ENCODE measurements around the gene DLG2. TPM values are rescaled to one million over a fixed set of nuclear protein-coding genes. Genes with fewer than 3 reads are reported as not detected.

Gene DLG2
- total and polyA plus RNA-seq, 9 of the 15 experiments (the other 6 are each of a cell fraction or from before 2014, with no cell fraction given), result 0.52 to 1.6 (median 0.95) TPM

DNA sequence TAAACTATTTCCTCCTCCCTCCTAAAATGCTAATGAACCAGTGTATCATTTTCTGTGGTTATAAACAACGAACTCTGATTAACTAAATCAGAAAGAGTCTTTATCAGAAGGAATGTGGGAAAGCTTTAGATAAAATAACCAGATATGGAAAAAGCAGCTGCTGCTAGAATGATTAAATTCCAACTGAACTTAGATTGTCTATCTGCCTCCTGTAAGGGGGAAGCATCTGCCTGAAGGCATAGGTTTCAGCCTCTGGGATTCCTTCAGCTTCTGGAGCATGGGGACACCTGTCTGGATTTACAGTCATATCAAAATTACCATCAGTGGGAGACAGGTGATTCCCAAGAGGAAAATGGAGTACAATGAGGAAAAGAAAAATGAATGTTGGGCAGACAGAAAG lies 1245.5 kb downstream of the DLG2 start (continued):
- TF ChIP-seq, protein P1, sequence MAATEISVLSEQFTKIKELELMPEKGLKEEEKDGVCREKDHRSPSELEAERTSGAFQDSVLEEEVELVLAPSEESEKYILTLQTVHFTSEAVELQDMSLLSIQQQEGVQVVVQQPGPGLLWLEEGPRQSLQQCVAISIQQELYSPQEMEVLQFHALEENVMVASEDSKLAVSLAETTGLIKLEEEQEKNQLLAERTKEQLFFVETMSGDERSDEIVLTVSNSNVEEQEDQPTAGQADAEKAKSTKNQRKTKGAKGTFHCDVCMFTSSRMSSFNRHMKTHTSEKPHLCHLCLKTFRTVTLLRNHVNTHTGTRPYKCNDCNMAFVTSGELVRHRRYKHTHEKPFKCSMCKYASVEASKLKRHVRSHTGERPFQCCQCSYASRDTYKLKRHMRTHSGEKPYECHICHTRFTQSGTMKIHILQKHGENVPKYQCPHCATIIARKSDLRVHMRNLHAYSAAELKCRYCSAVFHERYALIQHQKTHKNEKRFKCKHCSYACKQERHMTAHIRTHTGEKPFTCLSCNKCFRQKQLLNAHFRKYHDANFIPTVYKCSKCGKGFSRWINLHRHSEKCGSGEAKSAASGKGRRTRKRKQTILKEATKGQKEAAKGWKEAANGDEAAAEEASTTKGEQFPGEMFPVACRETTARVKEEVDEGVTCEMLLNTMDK (IDR thresholded peaks at IDR 0.05; ENCODE audit: borderline replicate concordance, insufficient read depth, low read depth, low read length, poor library complexity, severe bottlenecking), result no peak
- TF ChIP-seq, protein P2, sequence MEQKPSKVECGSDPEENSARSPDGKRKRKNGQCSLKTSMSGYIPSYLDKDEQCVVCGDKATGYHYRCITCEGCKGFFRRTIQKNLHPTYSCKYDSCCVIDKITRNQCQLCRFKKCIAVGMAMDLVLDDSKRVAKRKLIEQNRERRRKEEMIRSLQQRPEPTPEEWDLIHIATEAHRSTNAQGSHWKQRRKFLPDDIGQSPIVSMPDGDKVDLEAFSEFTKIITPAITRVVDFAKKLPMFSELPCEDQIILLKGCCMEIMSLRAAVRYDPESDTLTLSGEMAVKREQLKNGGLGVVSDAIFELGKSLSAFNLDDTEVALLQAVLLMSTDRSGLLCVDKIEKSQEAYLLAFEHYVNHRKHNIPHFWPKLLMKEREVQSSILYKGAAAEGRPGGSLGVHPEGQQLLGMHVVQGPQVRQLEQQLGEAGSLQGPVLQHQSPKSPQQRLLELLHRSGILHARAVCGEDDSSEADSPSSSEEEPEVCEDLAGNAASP (IDR thresholded peaks at IDR 0.05), result no peak
- no peak for TF ChIP-seq CTBP1 (IDR thresholded peaks at IDR 0.05; ENCODE audit: borderline replicate concordance)

DNA sequence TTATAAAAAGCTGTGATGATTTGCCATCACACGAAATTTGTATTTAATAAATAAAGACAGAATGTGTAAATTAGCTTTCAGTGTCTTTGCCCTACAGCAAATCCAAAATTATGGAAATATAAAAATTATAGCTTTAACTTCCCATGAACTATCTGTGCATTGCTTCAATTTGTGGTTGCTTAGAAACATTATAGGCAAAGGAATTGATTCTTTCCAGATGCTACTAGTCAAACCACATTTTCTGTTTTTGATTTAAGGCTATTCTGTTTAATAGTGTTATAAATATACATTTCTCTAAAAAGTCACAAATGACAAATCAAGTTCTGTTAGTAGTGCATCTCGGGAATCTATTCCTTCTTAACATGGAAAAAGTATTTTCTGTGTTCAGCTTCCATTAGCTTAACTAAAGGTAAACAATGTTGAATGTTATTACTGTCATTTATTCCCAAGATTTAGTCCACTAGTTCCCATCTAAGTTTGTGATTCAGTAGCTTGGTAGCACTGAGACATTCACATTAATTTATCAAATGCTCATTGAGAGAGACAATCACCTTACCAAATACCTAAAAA lies 1254.7 kb downstream of the DLG2 start:
- Histone ChIP-seq H3K79me2 (ENCODE audit: control insufficient read depth, insufficient read depth, low read length) (no peaks in the 10 kb centered on the region), H2AFZ (ENCODE audit: low read depth, low read length) (no peak overlapping the region), H3K27ac (ENCODE audit: extremely low read depth, low read depth, low read length) (no peak overlapping the region), H3K4me1 (replicated peaks in 1 of 2; ENCODE audit: control insufficient read depth in 2 of 2, insufficient read depth in 2 of 2, low read length in 2 of 2) (no peaks in the 10 kb centered on the region), H3K9me3 (replicated peaks; ENCODE audit: control insufficient read depth, insufficient read depth, low read depth, low read length) (no peaks in the 10 kb centered on the region), H4K20me1 (replicated peaks; ENCODE audit: control insufficient read depth, insufficient read depth, low read length) (no peaks in the 10 kb centered on the region), H3K9ac (ENCODE audit: insufficient read depth in 1 of 2, low read depth in 2 of 2, low read length in 2 of 2) (no peak overlapping the region), H3K27me3 (ENCODE audit: control insufficient read depth in 2 of 2, insufficient read depth in 2 of 2, low read length in 2 of 2) (no peaks in the 10 kb centered on the region), H3K9me1 (ENCODE audit: control insufficient read depth, insufficient read depth, low read length) (no peaks in the 10 kb centered on the region), H3K36me3 (ENCODE audit: control insufficient read depth, insufficient read depth, low read length) (no peaks in the 10 kb centered on the region), H3K4me3 (no peak overlapping the region), H3K4me2 (ENCODE audit: insufficient read depth, low read length) (no peak overlapping the region)
- WGBS (ENCODE audit: insufficient coverage, low coverage, missing lambda C conversion rate), result 0% methylated on average over 2 of the region's 2 CpGs
- BruUV-seq (replicated peaks), result no TSS peak
- intact Hi-C loops (cut with micrococcal nuclease) (no loop called here), in situ Hi-C loops (cut with MboI) (no loop called here)
- TF ChIP-seq ELF4 (CRISPR knock-in tag; IDR thresholded peaks at IDR 0.05) (no peak), SAFB2 (IDR thresholded peaks at IDR 0.05; ENCODE audit: borderline replicate concordance, low read depth, low read length, severe bottlenecking) (no peak), NFIX (CRISPR knock-in tag; IDR thresholded peaks at IDR 0.05; ENCODE audit: low read depth) (no peak), CBX8 (IDR thresholded peaks at IDR 0.05; ENCODE audit: borderline replicate concordance, extremely low read depth, low read depth, low read length, poor library complexity, severe bottlenecking) (no peak), ZNF766 (CRISPR knock-in tag; conservative IDR thresholded peaks at IDR 0.05) (no peak), CBFA2T2 (conservative IDR thresholded peaks at IDR 0.05) (no peak)
- TF ChIP-seq, protein P3, sequence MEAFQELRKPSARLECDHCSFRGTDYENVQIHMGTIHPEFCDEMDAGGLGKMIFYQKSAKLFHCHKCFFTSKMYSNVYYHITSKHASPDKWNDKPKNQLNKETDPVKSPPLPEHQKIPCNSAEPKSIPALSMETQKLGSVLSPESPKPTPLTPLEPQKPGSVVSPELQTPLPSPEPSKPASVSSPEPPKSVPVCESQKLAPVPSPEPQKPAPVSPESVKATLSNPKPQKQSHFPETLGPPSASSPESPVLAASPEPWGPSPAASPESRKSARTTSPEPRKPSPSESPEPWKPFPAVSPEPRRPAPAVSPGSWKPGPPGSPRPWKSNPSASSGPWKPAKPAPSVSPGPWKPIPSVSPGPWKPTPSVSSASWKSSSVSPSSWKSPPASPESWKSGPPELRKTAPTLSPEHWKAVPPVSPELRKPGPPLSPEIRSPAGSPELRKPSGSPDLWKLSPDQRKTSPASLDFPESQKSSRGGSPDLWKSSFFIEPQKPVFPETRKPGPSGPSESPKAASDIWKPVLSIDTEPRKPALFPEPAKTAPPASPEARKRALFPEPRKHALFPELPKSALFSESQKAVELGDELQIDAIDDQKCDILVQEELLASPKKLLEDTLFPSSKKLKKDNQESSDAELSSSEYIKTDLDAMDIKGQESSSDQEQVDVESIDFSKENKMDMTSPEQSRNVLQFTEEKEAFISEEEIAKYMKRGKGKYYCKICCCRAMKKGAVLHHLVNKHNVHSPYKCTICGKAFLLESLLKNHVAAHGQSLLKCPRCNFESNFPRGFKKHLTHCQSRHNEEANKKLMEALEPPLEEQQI (IDR thresholded peaks at IDR 0.05), result no peak
- DNase-seq (ENCODE audit: extremely low read depth in 1 of 4, low spot score in 3 of 4) (no peak), FAIRE-seq (no peak), ATAC-seq (no peak)
- ChIA-PET POLR2A (no interaction called here), CTCF (ENCODE audit: low intra/inter-chr PET ratio) (no interaction called here)

Measured in K562 (cell line).